Calu3 (cell line): ENCODE data around the gene SEMA6D. TPM values are rescaled to one million over a fixed set of nuclear protein-coding genes. Genes with fewer than 3 reads are reported as not detected.
"Not testable (repeated sequence)": the region's sequence is repeated elsewhere in the genome, so short reads cannot be mapped to it uniquely, and the experiment has no call there.

Experiments
- BruUV-seq: library from RNA; stranded (reverse); fragments of 400-500 nt; replicated peaks from 2 replicates; lab custom pipeline; 2021; lab: Mats Ljungman, UMichigan
- CTCF ChIA-PET: fragments of 300-600 bp; sonication (Branson Sonifier 250); formaldehyde crosslinking; loops from one replicate; lab custom pipeline; 2022; ENCODE audit warnings: antibody characterized with exemption; lab: Charles Lee
- DNase-seq: peaks from one replicate; pipeline ENCODE4 v3.0.0; 2022
- H3K27ac Mint-ChIP-seq: one replicate; pipeline ENCODE4 v1.8.0; 2022; ENCODE audit warnings: mixed read lengths; ENCODE audit not compliant: unreplicated experiment
- H3K27me3 Mint-ChIP-seq: one replicate; pipeline ENCODE4 v1.8.0; 2022; ENCODE audit warnings: mixed read lengths; ENCODE audit not compliant: unreplicated experiment
- H3K36me3 Mint-ChIP-seq: one replicate; pipeline ENCODE4 v1.8.0; 2022; ENCODE audit warnings: mild to moderate bottlenecking, moderate library complexity, mixed read lengths; ENCODE audit not compliant: insufficient read depth, unreplicated experiment
- H3K4me1 Mint-ChIP-seq: one replicate; pipeline ENCODE4 v1.8.0; 2022; ENCODE audit warnings: mild to moderate bottlenecking, low read depth, mixed read lengths; ENCODE audit not compliant: unreplicated experiment
- H3K4me3 Mint-ChIP-seq: one replicate; pipeline ENCODE4 v1.8.0; 2022; ENCODE audit warnings: mild to moderate bottlenecking, low read depth, moderate library complexity, mixed read lengths; ENCODE audit not compliant: unreplicated experiment
- H3K9me3 Mint-ChIP-seq: one replicate; pipeline ENCODE4 v1.8.0; 2022; ENCODE audit warnings: low read depth, mixed read lengths; ENCODE audit not compliant: unreplicated experiment
- CTCF ChIP-seq: fragments of 200-600 bp; IDR thresholded peaks from one replicate; pipeline ENCODE4 v1.8.0; 2022; ENCODE audit warnings: antibody characterized with exemption; ENCODE audit not compliant: unreplicated experiment
- intact Hi-C: fragments of 100-400 bp; cut with micrococcal nuclease; formaldehyde crosslinking; loops from one replicate; pipeline ENCODE4 v1.10.0; 2022; ENCODE audit not compliant: unreplicated experiment
- total RNA-seq: library from RNA; stranded (reverse); gene quantifications from 2 replicates; pipeline ENCODE4 v1.2.3, GENCODE V29; 2022

Gene SEMA6D
- total RNA-seq, 1 experiment from 2014 or later = not detected

GRCh38 chr15:47737477-47737876, 20.2 kb downstream of the SEMA6D start:
- DNase-seq = no peak
- BruUV-seq = no TSS peak
- no peaks in the 10 kb centered on the region for H3K27me3 Mint-ChIP-seq
- no peak for TF ChIP-seq CTCF
- H3K4me1 Mint-ChIP-seq = no peaks in the 10 kb centered on the region
- intact Hi-C loops = no loop called here
- CTCF ChIA-PET = no interaction called here
- no peaks in the 10 kb centered on the region for H3K36me3 Mint-ChIP-seq
- no peak overlapping the region for H3K27ac Mint-ChIP-seq
- no peak overlapping the region for H3K4me3 Mint-ChIP-seq
- peaks cover 8% of the 10 kb centered on the region for H3K9me3 Mint-ChIP-seq

- CTCF ChIA-PET, H3K4me1 Mint-ChIP-seq, H3K27me3 Mint-ChIP-seq, BruUV-seq, H3K36me3 Mint-ChIP-seq, H3K9me3 Mint-ChIP-seq, intact Hi-C loops, H3K27ac Mint-ChIP-seq, H3K4me3 Mint-ChIP-seq, DNase-seq: not testable (repeated sequence)
Measured at GRCh38 chr15:47738144-47738825, 21.0 kb downstream of the SEMA6D start.

GRCh38 chr15:47741082-47741481, 23.8 kb downstream of the SEMA6D start:
- Mint-ChIP-seq H3K4me3 (no peak overlapping the region), H3K36me3 (no peaks in the 10 kb centered on the region), H3K27ac (no peak overlapping the region), H3K27me3 (no peaks in the 10 kb centered on the region), H3K9me3 (peaks cover 8% of the 10 kb centered on the region), H3K4me1 (no peaks in the 10 kb centered on the region)
- CTCF ChIA-PET = no interaction called here
- no peak for DNase-seq
- no TSS peak for BruUV-seq
- intact Hi-C loops = no loop called here
- TF ChIP-seq CTCF = no peak

- no peak for TF ChIP-seq CTCF
- no peak for DNase-seq
- Mint-ChIP-seq H3K27me3 (no peaks in the 10 kb centered on the region), H3K27ac (no peak overlapping the region), H3K4me3 (no peak overlapping the region), H3K4me1 (no peaks in the 10 kb centered on the region), H3K9me3 (peaks cover 8% of the 10 kb centered on the region), H3K36me3 (no peaks in the 10 kb centered on the region)
- CTCF ChIA-PET = no interaction called here
- intact Hi-C loops = no loop called here
- BruUV-seq = no TSS peak
Measured at GRCh38 chr15:47741907-47742306, 24.6 kb downstream of the SEMA6D start.

- TF ChIP-seq CTCF = no peak
- CTCF ChIA-PET = no interaction called here
- no peaks in the 10 kb centered on the region for H3K36me3 Mint-ChIP-seq
- no peaks in the 10 kb centered on the region for H3K4me1 Mint-ChIP-seq
- intact Hi-C loops = no loop called here
- BruUV-seq = no TSS peak
- H3K27me3 Mint-ChIP-seq = no peaks in the 10 kb centered on the region
- no peak for DNase-seq
- H3K9me3 Mint-ChIP-seq = peaks cover 8% of the 10 kb centered on the region
- no peak overlapping the region for H3K27ac Mint-ChIP-seq
- no peak overlapping the region for H3K4me3 Mint-ChIP-seq
Measured at GRCh38 chr15:47742334-47742733, 25.0 kb downstream of the SEMA6D start.
